GM19351 (cell line): ENCODE data around the gene KRT3.

Source experiments
- ATAC-seq: cut with Tn5 transposase; IDR thresholded peaks from one replicate; pipeline ENCODE4 v1.9.1; 2021; ENCODE audit warnings: mild to moderate bottlenecking, moderate library complexity; ENCODE audit not compliant: unreplicated experiment

Gene KRT3

DNA sequence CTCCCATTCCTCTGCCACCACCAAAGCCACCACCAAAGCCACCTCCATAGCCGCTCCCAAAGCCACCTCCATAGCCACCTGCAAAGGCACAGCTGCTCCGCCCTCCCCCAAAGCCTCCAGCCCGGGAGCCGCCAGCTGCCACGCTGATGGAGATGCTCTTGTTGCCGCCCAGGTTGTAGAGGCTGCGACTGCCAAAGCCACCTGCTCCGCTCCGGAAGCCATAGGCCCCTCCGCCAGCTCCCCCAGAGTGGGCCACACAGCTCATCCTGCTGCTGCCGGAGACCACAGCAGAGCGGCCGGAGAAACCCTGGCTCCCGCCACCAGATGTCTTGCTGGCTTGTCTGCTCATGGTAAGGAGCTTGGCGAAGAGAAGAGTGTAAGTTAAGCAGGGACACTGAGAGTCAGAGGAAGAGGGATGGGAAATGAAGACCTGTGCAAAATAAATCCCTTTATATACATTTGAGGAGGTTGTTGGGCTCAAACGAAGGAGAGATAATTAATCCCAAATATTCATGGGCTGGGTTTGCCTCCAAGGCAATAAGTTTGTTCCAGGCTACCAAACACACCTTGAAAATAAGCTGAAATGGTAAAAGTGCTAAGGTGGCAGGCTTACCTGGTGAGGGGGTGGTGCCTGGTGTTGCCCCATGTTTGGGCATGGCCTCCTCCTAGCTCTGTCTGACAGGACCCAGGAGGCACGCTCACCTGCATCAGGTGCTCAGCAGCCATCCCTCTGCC is at the start of gene KRT3:
Gene KRT3 (minus strand): TSS at position 424 of the 735 bp plus-strand sequence. CDS start 75 bp downstream, at position 349.
- no peak for ATAC-seq

DNA sequence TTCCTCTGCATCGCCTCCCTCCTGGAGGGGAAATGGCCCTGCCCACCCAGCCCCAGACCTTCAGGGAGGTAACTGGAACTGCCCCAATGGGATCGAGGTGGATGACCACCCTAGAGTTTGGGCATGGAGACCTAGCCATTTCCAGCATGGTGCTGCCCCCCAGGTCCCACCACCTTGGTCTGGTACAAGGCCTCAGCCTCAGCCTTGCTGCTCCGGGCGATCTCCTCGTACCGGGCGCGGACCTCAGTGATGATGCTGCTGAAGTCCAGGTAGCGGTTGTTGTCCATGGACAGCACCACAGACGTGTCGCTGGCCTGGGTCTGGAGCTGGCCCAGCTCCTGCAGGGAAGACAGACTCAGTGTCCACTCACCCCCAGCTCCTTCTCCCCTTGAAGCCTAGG is 48.5 kb upstream of the KRT3 start:
- ATAC-seq = no peak

DNA sequence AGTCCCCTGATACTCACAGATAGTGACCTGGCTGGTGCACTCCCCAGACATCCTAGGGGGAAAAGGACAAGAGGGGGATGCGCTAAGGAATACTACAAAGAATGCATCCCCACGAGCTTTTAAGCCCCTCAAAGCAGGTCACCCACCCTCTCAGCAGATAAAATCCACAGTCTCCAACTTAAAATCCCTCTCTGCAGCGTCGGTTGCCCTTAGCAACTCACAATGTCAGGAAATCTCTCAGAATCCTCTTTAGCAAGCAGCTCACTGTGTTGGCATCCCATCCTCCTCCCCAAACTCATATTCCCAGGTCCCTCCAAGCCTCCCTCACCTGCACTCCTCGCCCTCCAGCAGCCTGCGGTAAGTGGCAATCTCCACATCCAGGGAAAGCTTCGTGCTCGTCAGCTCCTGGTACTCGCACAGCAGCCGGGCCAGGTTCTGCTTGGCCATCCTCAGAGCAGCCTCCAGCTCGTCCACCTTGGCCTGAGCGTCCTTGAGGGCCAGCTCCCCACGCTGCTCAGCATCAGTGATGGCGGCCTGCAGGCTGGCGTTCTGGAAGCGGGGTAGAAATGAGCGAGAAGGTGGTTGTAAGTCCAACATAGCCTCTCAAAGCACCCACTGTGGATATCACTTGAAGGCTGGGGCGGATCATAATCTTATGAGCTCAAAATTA is 43.7 kb upstream of the KRT3 start:
- ATAC-seq = no peak

DNA sequence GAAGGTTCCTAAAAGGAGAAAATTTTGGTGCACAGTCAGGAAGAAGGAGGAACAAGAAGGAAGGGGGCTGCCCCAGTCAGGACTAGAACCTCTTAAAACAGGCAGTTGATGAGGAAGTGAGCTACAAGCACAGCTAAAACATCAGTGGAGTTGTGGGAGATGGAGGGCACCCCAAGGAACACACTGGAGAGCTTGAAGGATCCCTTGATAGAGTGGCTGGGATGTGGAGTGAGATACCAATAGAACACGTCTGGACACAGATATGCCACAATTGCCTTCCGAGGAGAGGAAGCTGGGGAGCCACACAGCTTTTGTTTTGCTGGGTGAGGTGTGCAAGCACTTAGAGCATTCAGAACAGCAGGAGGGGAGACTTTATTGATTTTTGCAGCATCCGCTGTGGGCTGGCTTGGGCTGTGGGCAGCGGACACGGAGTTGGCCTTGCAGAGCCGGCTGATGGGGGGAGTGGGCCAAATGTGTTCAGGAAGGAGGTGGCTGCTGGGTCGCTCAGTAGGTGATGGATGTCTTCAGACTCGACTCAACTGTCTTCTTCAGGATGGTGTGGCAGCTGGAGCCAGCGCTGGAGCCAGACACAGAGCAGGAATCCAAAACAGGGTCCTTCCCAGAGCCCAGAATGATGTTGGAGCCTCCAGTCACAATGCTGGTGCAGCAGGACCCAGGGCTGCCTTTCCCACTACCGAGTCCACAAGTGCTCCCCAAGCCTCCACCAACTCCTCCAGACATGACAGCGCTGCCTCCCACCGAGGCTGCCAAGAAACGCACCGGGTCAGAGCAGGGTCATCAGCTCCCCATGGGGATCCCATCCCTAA is 42.9 kb upstream of the KRT3 start:
- no peak for ATAC-seq

DNA sequence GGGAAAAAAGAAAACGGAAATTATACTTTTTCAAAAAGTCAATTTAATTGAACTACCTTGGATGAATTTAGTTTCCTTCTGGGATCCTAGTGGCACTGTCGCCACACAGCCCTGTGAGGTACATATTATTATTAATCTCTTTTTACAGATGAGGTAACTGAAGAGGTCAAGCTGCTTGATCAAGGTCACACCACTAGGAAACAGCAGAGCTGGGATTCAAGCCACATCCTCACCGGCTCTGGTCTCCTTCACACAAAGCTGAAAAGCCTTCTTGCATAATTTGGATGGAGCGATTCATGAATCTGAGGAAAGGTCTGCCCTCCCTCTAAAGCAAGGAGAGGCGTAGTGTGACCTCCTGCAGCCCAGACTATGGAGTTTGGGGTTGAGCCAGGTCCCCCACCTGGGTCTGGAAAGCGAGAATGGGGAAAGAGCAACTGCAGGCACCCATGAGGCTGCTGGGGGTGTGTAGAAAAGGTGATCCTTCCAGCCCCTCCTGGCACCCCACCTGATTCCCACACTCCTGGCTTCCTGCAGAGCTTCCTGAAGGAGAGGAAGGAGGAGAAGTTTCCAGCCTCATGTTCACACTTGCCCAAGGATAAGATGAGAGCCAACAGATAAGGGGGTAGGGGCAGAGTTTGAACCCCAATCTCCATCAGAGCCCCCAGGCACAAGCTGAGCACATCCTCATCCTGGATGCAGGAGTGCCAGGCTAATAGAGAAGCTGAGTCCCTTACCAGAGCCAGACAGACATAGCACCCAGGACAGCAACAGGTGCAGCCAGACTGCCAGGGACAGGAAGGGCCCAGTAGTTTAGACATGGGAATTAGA is 42.1 kb upstream of the KRT3 start:
- no peak for ATAC-seq

DNA sequence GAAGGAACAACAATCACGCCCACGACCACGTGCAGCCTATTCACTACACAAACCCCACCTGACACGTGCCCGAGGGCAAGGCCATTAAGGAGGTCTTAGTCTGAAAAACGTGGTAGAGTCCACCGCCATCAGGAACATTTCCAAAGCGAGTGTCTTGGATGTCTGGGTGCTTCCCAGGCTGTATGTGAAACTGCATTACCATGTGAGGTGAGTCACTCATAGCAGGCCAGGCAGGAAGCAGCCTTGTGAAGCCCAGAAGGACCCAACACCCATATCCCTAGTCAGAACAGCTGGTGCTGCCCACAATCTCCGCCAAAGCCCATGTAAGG is 41.5 kb upstream of the KRT3 start:
- ATAC-seq = no peak

DNA sequence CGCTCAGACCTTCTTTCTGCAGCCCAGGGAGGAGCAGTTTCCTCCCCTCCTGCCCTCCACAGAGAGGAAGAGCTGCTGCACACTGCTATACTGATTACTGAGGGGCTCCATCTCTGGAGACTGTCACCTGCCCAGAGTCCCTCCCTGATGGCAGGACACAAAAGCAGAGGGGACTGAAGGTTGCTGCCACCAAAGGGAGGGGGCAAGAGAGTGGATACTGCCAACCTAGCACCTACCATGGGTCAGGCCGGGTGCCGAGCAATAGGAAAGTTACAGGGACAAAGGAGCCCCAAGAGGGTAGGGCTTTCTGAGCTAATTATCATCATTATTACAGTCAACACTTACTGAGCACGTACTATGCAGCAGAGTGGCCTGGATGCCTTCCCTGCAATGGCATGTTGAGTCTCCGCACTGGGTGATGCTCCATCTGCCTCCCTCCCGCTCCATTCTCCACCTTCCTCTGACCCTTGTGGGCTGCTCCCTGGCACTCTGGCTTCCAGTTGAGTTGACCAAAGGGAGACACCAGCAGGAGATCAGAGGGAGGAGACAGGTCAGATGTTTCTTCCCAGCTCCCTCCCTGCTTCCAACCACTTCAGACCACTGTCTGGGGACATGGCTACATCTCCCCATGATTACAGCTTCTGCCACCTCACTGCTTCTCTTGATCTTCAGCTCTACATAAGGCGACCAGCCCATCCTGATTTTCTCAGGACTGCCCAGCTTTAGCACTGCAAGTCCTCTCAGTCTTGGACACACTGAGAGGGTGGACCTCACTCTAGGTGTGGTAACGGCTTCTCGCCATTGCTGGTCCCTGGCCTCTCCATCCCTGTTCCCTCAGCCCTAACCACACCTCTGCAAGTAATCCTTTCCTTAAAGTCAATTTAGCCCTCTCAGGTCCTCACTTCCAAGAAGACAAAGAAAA is 40.8 kb upstream of the KRT3 start:
- no peak for ATAC-seq

DNA sequence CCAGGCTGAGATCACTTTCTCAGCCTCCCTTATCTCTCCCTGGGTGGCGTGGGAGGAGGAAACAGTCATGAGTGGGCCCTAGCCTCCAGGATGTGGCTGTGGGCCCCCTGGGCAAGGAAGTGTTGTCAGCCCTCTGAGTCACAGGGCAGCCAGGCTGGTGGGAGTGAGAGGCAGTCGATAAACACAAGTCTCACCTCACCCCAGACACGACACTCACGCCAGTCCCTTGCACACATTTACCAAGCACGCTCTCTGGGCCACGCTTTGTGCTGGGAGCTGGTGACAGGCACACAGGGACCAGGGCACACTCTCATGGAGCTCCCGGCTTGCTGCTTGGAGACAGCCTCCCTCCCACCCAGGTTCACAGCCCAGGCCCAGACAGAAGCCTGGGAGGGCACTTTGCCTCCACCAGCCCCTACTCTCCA is 40.1 kb upstream of the KRT3 start:
- ATAC-seq = no peak

DNA sequence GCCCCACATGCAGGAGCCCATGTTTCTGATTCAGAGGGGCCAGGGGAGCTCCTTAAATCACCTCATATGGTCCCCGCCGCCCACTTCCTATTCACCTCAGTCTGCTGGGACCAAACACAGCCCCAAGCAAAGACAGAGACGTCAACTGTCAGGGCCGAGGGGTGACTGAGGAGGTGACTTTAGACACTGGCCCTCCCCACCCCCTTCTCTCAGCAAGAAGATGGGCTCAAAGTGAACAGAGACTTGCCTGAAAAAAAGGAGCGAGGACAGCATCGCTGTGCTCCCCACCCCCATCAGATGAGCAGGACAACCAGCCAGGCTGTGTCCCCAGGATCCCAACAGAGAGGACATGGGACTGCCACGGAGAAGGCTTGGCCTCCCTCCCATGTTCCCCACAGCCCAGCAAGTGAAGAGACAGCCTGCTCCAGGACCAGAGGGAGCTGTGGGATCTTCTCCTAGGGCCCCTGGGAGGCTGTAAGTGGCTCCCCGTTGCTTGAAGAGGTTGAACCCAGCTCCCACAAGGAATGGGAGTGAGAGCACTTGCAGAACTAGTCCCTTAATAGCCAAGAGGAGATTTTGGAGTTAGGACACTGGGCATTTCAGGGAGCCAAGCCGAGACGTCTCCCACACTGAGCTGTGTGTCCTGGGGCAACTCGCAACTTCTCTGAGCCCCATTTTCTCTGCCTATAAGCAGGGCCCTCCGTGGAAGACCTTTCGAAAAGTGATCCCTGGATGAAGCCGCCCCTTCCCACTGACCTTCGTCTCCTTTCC is 39.5 kb upstream of the KRT3 start:
- ATAC-seq = no peak

DNA sequence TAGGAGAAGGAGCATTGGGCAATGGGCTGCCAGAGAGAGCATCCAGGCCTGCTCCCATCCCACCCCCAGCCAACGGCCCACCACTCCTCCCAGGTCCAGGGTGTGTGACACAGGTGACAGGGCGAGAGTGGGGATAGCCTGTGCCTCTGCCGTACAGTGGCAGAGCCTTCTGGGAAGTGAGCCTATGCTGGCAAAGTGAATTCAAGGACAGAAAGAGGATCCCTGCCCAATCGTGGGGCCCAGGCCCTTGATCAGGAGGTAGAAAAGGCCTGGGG is 38.7 kb upstream of the KRT3 start:
- ATAC-seq = no peak

DNA sequence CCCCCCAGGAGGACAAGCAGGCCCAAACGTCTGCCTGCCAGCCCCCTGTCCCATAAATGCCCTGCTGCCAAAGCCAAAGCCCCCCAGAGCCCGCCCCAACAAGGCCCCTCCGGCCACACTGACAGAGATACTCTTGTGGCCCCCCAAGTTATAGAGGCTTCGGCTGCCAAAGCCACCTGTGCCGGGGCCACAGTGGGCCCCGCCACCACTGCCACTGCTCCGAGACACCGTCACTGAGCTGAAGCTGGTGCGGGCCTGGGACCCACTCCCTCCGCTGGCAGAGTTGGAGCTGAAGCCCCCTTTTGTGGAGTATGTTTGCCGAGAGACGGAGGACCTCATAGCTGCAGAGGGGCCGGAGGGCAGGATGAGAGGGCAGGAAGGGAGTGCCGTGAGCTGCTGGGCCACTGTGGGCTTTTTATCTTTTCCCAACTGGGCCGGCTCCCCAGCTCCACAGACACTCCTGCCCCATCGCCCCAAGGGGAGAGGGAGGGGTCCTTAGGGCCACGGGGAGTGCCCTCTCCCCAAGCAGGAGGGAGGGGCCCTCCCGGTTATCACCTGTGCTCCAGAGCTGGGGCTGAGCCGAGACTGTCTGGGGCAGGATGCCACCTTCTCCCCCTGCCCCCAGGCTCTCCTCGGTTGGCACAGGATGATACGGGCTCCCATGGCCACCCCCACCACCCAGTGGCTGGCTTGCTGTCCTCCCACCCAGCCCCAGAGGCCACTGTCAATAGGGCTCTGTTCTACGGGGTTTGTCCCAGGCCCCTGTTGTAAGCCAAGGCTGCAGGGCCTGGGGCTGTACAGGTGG is 38.2 kb upstream of the KRT3 start, which contains the start of gene KRT79:
Gene KRT79 (minus strand): TSS at position 390 of the 805 bp plus-strand sequence. CDS start 51 bp downstream, at position 339.
- no peak for ATAC-seq

DNA sequence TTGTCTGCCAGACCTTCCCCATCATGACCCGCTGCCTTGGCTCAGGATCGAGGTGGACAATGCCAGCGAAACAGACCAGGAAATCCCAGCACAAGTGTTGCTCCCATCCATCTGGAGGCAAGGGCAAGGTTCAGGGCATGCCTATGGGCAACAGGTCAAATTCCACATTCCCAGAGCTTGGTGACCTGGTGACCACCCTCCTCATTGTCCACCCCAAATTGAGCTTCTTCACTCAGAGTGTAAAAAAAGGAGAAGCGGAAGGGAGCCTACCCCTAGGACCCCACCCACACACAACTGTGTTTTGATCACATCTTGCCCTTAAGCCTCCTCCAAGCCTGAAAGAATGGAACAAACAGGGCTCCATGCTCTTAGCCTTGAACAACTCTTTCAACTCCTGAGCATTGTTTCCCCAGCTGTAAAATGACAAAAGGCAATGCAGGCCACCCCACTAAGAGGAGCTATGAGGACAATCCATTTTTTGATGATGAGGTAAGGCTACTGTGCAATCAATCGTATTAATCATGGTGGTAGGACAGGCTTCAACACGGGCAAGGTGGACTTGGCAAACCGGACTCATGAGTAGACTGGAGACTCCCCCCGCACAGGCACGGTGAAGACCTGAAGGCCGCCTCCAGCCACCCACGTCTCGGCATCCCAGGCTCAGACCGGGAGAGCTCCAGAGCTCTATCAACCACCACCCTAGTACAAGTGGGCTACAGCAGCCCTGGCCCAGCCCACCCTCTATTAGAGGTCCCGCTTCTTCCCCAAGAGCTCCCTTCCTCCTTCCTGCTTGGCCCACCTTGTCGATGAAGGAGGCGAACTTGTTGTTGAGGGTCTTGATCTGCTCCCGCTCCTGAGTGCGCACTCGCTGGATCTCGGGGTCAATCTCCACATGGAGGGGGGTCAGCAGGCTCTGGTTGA is 37.3 kb upstream of the KRT3 start:
- no peak for ATAC-seq

DNA sequence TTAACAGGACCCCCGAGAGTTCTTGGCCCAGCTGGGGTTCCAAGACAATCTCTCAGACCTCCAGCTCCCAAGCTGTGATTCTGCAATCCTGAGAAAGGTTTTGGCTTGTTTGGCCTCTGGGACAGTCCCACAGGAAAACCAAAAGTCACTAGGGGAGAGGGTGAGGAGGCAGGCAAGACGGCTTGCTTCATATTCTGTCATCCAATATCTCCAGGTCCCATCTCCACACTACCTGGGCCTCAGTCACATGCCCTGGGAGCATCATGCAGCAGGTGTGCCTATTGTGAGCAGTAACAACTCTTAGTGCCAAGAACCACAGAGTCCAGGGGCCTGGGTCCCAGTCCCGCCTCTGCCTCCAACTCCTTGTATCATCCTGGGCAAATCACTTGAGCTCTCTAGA is 36.5 kb upstream of the KRT3 start:
- no peak for ATAC-seq

DNA sequence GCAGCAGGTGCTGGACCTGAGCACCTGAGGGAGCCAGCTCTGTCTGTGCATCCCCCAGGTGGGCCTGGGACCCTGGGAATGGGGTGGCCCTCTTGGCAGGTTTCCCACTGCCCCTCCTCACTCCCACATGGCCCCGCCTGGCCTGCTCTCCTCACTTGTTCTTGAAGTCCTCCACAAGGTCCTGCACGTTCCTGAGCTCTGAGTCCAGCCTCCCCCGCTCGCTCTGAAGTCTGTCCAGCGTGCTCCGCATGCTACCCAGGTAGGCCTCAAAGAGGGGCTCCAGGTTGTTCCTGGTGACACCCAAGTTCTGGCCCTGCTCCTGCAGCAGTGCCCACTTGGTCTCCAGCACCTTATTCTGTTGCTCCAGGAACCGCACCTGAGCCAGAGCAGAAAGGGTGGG is 35.3 kb upstream of the KRT3 start:
- ATAC-seq = no peak

DNA sequence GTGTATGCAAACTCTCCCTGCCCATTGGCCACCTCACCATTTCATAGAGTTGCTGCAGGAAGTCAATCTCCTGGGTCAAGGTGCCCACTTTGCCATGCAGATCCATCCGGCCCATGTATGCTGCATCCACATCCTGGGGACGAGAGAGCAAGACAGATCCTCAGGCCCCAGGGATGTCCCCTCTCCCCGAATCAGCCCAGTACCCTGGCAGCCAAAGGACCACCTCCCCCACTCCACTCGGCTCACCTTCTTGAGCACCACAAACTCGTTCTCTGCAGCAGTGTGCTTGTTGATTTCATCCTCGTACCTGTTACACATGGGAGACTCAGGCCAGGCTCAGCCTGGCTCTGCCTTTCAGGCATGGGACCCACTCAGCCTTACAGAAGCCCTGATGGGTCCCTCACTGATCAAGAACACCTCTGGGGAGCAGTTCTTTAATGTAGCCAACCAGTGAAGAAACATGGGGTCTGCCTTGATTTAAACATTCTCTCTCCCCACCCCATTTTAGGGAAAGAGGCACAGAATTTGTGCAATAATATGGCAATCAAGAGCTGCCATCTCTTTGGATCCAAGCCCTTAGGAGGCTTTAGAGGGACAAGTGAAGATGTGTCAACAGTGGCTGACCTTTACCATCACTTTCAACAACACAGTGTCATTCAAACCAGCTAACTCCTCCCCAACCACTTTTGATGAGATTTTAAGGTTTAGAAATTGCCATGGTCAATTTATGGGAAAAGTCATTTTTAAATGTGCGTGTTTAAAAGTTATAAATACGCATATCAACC is 34.3 kb upstream of the KRT3 start:
- ATAC-seq = no peak

DNA sequence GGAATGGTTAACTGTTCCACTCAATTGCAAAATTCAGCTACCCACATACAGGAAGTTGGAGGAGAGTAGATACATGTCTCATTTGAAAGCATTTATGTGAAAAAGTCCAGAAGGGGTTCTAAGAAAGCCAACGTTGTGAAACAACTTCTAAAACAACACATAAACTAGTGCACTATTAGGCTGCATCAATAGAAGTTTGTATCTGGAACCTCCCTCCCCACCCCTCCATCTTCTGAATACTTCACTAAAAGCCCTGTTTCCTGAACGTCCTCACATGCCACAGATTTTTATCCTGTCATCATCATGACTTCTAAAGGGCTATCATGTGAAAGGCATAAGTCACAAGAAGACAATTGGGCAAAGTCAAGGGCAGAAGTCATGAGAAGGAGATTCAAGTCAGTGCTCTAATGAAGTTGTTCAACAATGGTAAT is 32.7 kb upstream of the KRT3 start:
- no peak for ATAC-seq

DNA sequence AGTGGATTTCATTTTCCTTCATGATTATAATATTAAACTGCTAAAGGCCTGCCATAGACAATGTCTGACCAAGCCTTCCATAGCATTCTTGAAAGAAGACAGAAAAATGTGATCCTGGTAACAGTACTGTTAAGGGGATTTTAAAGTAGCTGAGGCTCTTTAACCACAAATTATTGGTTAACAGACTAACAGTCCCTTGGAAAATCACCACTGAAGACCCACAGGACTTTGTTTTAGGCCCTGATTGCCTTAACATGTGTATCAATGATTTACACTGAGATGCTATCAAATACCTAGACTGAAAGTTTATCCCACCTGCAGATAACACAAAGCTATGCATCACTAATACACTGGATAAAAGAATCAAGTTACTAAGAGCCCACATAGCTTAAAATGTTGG is 32.2 kb upstream of the KRT3 start:
- ATAC-seq = no peak
